SK-N-SH treated with all-trans-retinoic acid at 6 μM for 48 hours (cell line): Measurements from ENCODE around the gene DPP7.

Experiments
- BACH2 ChIP-seq: fragments of 250-450 bp; sonication (Bioruptor Pico); IDR thresholded peaks from 2 replicates; pipeline ENCODE4 v1.9.0; 2021; ENCODE audit warnings: mild to moderate bottlenecking, borderline replicate concordance
- ESRRG ChIP-seq: fragments of 250-450 bp; sonication (Bioruptor Pico); IDR thresholded peaks from 2 replicates; pipeline ENCODE4 v1.6.1; 2021; ENCODE audit warnings: mild to moderate bottlenecking
- PATZ1 ChIP-seq: fragments of 250-450 bp; sonication (Bioruptor Pico); IDR thresholded peaks from 2 replicates; pipeline ENCODE4 v1.8.0; 2020; ENCODE audit warnings: mild to moderate bottlenecking, moderate library complexity, borderline replicate concordance
- ZFP3 ChIP-seq: fragments of 250-450 bp; sonication (Bioruptor Pico); IDR thresholded peaks from 2 replicates; pipeline ENCODE4 v1.5.0; 2020; ENCODE audit warnings: mild to moderate bottlenecking, moderate library complexity
- ZNF565 ChIP-seq: fragments of 450-650 bp; formaldehyde crosslinking; conservative IDR thresholded peaks from 2 replicates; pipeline ENCODE4 v1.5.0; 2020; ENCODE audit warnings: low read depth, mild to moderate bottlenecking, moderate library complexity
- ZNF8 ChIP-seq: fragments of 450-650 bp; formaldehyde crosslinking; IDR thresholded peaks from 2 replicates; pipeline ENCODE4 v1.5.0; 2020; ENCODE audit warnings: mild to moderate bottlenecking, moderate library complexity

GRCh38 chr9:137105814-137106661 lies 8.5 kb downstream of the DPP7 start:
- no peak for TF ChIP-seq ZNF8 (CRISPR knock-in tag)
- TF ChIP-seq PATZ1 = no peak
- no peak for TF ChIP-seq ZFP3
- no peak for TF ChIP-seq BACH2 (CRISPR knock-in tag)
- no peak for TF ChIP-seq ESRRG (CRISPR knock-in tag)
- no peak for TF ChIP-seq ZNF565 (CRISPR knock-in tag)
